K562 (cell line): ENCODE results near the gene MT2A. TPM values are rescaled to one million over a fixed set of nuclear protein-coding genes. Genes with fewer than 3 reads are reported as not detected.
A peak's percentile ranks its signal among the peaks of the same experiment; 100 is the strongest.

Source experiments
- ATAC-seq: fragments of 200-7000 bp; cut with Tn5 transposase; 3 replicates; pipeline ENCODE4 v1.9.1; 2020; ENCODE audit warnings: moderate library complexity
- BruUV-seq: library from RNA; stranded (reverse); fragments of 400-500 nt; replicated peaks from 2 replicates; lab custom pipeline; 2021; lab: Mats Ljungman, UMichigan
- CTCF ChIA-PET: fragments of 300-600 bp; formaldehyde crosslinking; extraction: SDS; loops from one replicate; lab custom pipeline; 2021; ENCODE audit warnings: low intra/inter-chr PET ratio; lab: Yijun Ruan, JAX
- POLR2A ChIA-PET: fragments of 300-600, 350-650 bp; sonication (Branson Sonifier 250); formaldehyde crosslinking; extraction: SDS; loops from one replicate; lab custom pipeline; 2021; ENCODE audit warnings: antibody characterized with exemption, inconsistent platforms; lab: Yijun Ruan, JAX
- DNase-seq, 4 experiments: peaks; one replicate each; pipeline versions ENCODE4 v3.0.0 to v3.0.0-alpha.2; 2011 to 2018; ENCODE audit warnings: low spot score in 3 of 4, mixed read lengths in 3 of 4; ENCODE audit errors: extremely low read depth in 1 of 4
- FAIRE-seq: peaks from 2 replicates; lab custom pipeline; 2011; peaks lifted over from hg19 to GRCh38; lab: Jason Lieb, UNC
- H2AFZ ChIP-seq: 2 replicates; pipeline ENCODE4 v1.6.0; 2011; ENCODE audit warnings: low read depth, low read length, control low read depth, inconsistent platforms
- H3K27ac ChIP-seq: fragments of 200-600 bp; 3 replicates; pipeline ENCODE4 v1.8.0; 2011; ENCODE audit warnings: low read depth, mild to moderate bottlenecking, control low read depth, inconsistent platforms, low read length, moderate library complexity, mixed read lengths; ENCODE audit errors: extremely low read depth
- H3K27me3 ChIP-seq, 2 experiments: fragments of 300-600 bp in 1 of 2; 2 replicates in 1 of 2; 3 replicates in 1 of 2; pipeline versions ENCODE4 v1.6.0 to v1.8.0; 2011; ENCODE audit warnings: inconsistent platforms in 2 of 2, low read length in 2 of 2, mild to moderate bottlenecking in 1 of 2, mixed read lengths in 1 of 2, moderate library complexity in 1 of 2; ENCODE audit not compliant: control insufficient read depth in 2 of 2, insufficient read depth in 2 of 2
- H3K36me3 ChIP-seq: fragments of 300-600 bp; 3 replicates; pipeline ENCODE4 v1.8.0; 2011; ENCODE audit warnings: mild to moderate bottlenecking, low read length, inconsistent platforms; ENCODE audit not compliant: control insufficient read depth, insufficient read depth
- H3K4me1 ChIP-seq, 2 experiments: fragments of 200-600 bp in 1 of 2; replicated peaks in 1 of 2; 2 replicates in 1 of 2; 3 replicates in 1 of 2; pipeline versions ENCODE4 v1.5.1 to v1.8.0; 2011; ENCODE audit warnings: inconsistent platforms in 2 of 2, low read length in 2 of 2, mild to moderate bottlenecking in 1 of 2, mixed read lengths in 1 of 2, moderate library complexity in 1 of 2; ENCODE audit not compliant: control insufficient read depth in 2 of 2, insufficient read depth in 2 of 2
- H3K4me2 ChIP-seq: 2 replicates; pipeline ENCODE4 v1.6.1; 2011; ENCODE audit warnings: low read length, control low read depth, inconsistent platforms, mixed read lengths; ENCODE audit not compliant: insufficient read depth
- H3K4me3 ChIP-seq: fragments of 200-600 bp; sonication (generic), shearing (Covaris generic); 2 replicates; pipeline ENCODE4 v1.5.1; 2016; ENCODE audit warnings: control low read depth, inconsistent platforms
- H3K79me2 ChIP-seq: fragments of 200-600 bp; 3 replicates; pipeline ENCODE4 v1.8.0; 2011; ENCODE audit warnings: low read length, inconsistent platforms; ENCODE audit not compliant: control insufficient read depth, insufficient read depth
- H3K9ac ChIP-seq, 2 experiments: 2 replicates each; pipeline versions ENCODE4 v1.6.0 to v1.6.1; 2011; ENCODE audit warnings: low read depth in 2 of 2, low read length in 2 of 2, control low read depth in 1 of 2, inconsistent platforms in 1 of 2, mild to moderate bottlenecking in 1 of 2, mixed read lengths in 1 of 2; ENCODE audit not compliant: insufficient read depth in 1 of 2
- H3K9me1 ChIP-seq: one replicate; pipeline ENCODE4 v1.6.0; 2011; ENCODE audit warnings: inconsistent platforms, mild to moderate bottlenecking, low read length, moderate library complexity; ENCODE audit not compliant: control insufficient read depth, insufficient read depth
- H3K9me3 ChIP-seq: replicated peaks from 2 replicates; pipeline ENCODE4 v1.5.1; 2011; ENCODE audit warnings: low read depth, low read length, inconsistent platforms; ENCODE audit not compliant: control insufficient read depth, insufficient read depth
- H4K20me1 ChIP-seq: replicated peaks from 2 replicates; pipeline ENCODE4 v1.6.1; 2011; ENCODE audit warnings: low read length, inconsistent platforms, mixed read lengths; ENCODE audit not compliant: control insufficient read depth, insufficient read depth
- CHD1 ChIP-seq: fragments of 200-600 bp; sonication (generic); IDR thresholded peaks from one replicate; pipeline ENCODE4 v1.6.1; 2012; ENCODE audit warnings: mild to moderate bottlenecking, moderate library complexity, low read length, inconsistent platforms
- JUN ChIP-seq, 2 experiments: sonication (generic) in 1 of 2; formaldehyde crosslinking in 1 of 2; IDR thresholded peaks; 2 replicates each; pipeline versions ENCODE4 v1.6.1 to v1.8.0; 2012 to 2022; ENCODE audit warnings: borderline replicate concordance in 2 of 2, mild to moderate bottlenecking in 2 of 2, improper control_type of control experiment in 1 of 2, low read depth in 1 of 2, low read length in 1 of 2, missing genetic modification reagents in 1 of 2
- ZBTB43 ChIP-seq: sonication (generic); formaldehyde crosslinking; IDR thresholded peaks from 2 replicates; pipeline ENCODE4 v1.8.0; 2023; ENCODE audit warnings: mild to moderate bottlenecking, missing genetic modification reagents
- ZNF695 ChIP-seq: fragments of 450-650 bp; formaldehyde crosslinking; IDR thresholded peaks from 2 replicates; pipeline ENCODE4 v1.4.0; 2020; ENCODE audit warnings: mild to moderate bottlenecking, moderate library complexity
- WGBS: fragments of 100-300 bp; shearing (Covaris generic); methylation state at CpG from one replicate; pipeline ENCODE4 v1.1.6; 2016; ENCODE audit warnings: low coverage, mixed read lengths; ENCODE audit not compliant: insufficient coverage; ENCODE audit errors: missing lambda C conversion rate; 5-methylcytosine and 5-hydroxymethylcytosine counted together
- in situ Hi-C: fragments of 300-500 bp; cut with MboI; formaldehyde crosslinking; loops from 4 replicates; pipeline ENCODE4 v1.15.0; 2018; ENCODE audit warnings: inconsistent platforms, mixed read lengths
- intact Hi-C: fragments of 100-400 bp; cut with micrococcal nuclease; formaldehyde crosslinking; loops from 2 replicates; pipeline ENCODE4 v1.14.2; 2022
- polyA plus RNA-seq, 8 experiments: library from polyadenylated mRNA; depleted of rRNA in 4 of 8; stranded (reverse) in 5 of 8; unstranded in 3 of 8; fragments of >200 nt; fragmentation: Nextera tagmentation in 2 of 8; fragmentation: Illumina TruSeq in 1 of 8; extraction: Ambion mirVana in 2 of 8; extraction: Trizol in 1 of 8; gene quantifications; 2 replicates each; pipeline versions ENCODE4 v1.2.1 to v1.2.3, GENCODE V29; 2011 to 2014; ENCODE audit warnings: inconsistent platforms in 1 of 8, missing spikeins in 1 of 8
- total RNA-seq, 7 experiments: library from RNA; depleted of rRNA in 6 of 7; stranded (reverse); fragments of >200 nt in 6 of 7; fragmentation: Illumina TruSeq in 2 of 7; extraction: Trizol in 2 of 7; gene quantifications; 2 replicates each; pipeline versions ENCODE4 v1.2.1 to v1.2.3, GENCODE V29; 2011 to 2021; ENCODE audit warnings: low replicate concordance in 1 of 7

MT2A gene
- total and polyA plus RNA-seq, 9 of the 15 experiments (the other 6 are each of a cell fraction or from before 2014, with no cell fraction given), result 2.0 to 16.9 (median 8.5) TPM

GRCh38 chr16:56608876-56609462 lies 585 bp downstream of the MT2A start:
- Histone ChIP-seq H3K4me1 (peaks cover 27 to 29% of the 10 kb centered on the region in 2 experiments), H4K20me1 (no peaks in the 10 kb centered on the region), H3K9me3 (no peaks in the 10 kb centered on the region), H3K4me2 (peak overlapping the region; percentile 78), H3K9me1 (no peaks in the 10 kb centered on the region), H3K79me2 (no peaks in the 10 kb centered on the region), H3K9ac (peak overlapping the region; percentile 69 to 86; a peak in 3 of 4 replicates), H3K36me3 (no peaks in the 10 kb centered on the region), H3K4me3 (peak overlapping the region; percentile 47), H2AFZ (peak overlapping the region; percentile 97), H3K27me3 (no peaks in the 10 kb centered on the region), H3K27ac (0 out of 3 replicates have a peak overlapping the region, but pooled peaks have one; percentile 45)
- ChIA-PET POLR2A (interaction anchor here (0.6 to 0.9 kb wide), 5 partner anchors 9 to 75 kb away, joined by 3 to 6 read pairs (median 3); no protein-coding TSS in a partner anchor), CTCF (no interaction called here)
- ATAC-seq (no peak), FAIRE-seq (no peak), DNase-seq (peak in 1 of 4 experiments; percentile 29)
- in situ Hi-C loops, result no loop called here
- WGBS, result 15% methylated on average over 21 of the region's 21 CpGs
- TF ChIP-seq ZBTB43 (CRISPR knock-in tag), result 0 out of 2 replicates have a peak, but pooled peaks have one; percentile 38
- TF ChIP-seq JUN (IDR thresholded peaks at IDR 0.05; ENCODE audit: borderline replicate concordance, low read depth, low read length), result no peak
- TF ChIP-seq JUN (CRISPR knock-in tag; IDR thresholded peaks at IDR 0.05; ENCODE audit: borderline replicate concordance), result 0 out of 2 replicates have a peak, but pooled peaks have one; percentile 15
- TF ChIP-seq ZNF695 (CRISPR knock-in tag), result no peak
- TF ChIP-seq CHD1, result peak; percentile 57
- BruUV-seq, result TSS peak; percentile 95
- intact Hi-C loops, result loop anchor here (1.0 kb wide), 1 partner anchor 93 kb away; no protein-coding TSS in a partner anchor
